Lower leg skin (tissue), 4 donors: ENCODE data around the gene TRPC4AP. TPM values are rescaled to one million over a fixed set of nuclear protein-coding genes. Genes with fewer than 3 reads are reported as not detected.

Experiments
- DNase-seq, 2 donors: peaks; one replicate each; pipeline ENCODE4 v3.0.0-alpha.2; 2019; ENCODE audit warnings: low spot score in 2 of 2
- H3K4me3 ChIP-seq: fragments of 200-600 bp; sonication (generic); 2 replicates; pipeline ENCODE4 v1.5.1; 2017; ENCODE audit warnings: mild to moderate bottlenecking, low read depth; ENCODE audit not compliant: poor library complexity, severe bottlenecking
- POLR2A ChIP-seq, 2 donors: fragments of 450-650 bp; IDR thresholded peaks; one replicate each; pipeline ENCODE4 v1.6.1; 2016 to 2017; ENCODE audit warnings: antibody characterized with exemption in 2 of 2, mild to moderate bottlenecking in 1 of 2, moderate library complexity in 1 of 2
- WGBS, 2 donors: methylation state at CpG; one replicate each; pipeline ENCODE4 v1.1.5; 2018; 5-methylcytosine and 5-hydroxymethylcytosine counted together
- intact Hi-C: fragments of 100-400 bp; cut with DNase I; formaldehyde crosslinking; loops from one replicate; pipeline ENCODE4 v1.15.0; 2023; ENCODE audit warnings: low total_unique reads
- total RNA-seq, 4 donors: library from RNA; depleted of rRNA; stranded (reverse); fragments of >200 nt; gene quantifications; one replicate each; pipeline ENCODE4 v1.1.0, GENCODE V29; 2016
- TF ChIP-seq, protein P1 (sequence below), 3 donors: fragments of 450-650 bp; IDR thresholded peaks; one replicate each; pipeline ENCODE4 v1.5.1; 2016; ENCODE audit warnings: antibody characterized with exemption in 3 of 3, mild to moderate bottlenecking in 3 of 3, moderate library complexity in 2 of 3

TRPC4AP gene
- total RNA-seq, 4 donors from 2014 or later = 40.3 to 64.5 (median 50.0) TPM

GRCh38 chr20:35013421-35014411 lies 78.9 kb downstream of the TRPC4AP start:
- TF ChIP-seq, protein P1, sequence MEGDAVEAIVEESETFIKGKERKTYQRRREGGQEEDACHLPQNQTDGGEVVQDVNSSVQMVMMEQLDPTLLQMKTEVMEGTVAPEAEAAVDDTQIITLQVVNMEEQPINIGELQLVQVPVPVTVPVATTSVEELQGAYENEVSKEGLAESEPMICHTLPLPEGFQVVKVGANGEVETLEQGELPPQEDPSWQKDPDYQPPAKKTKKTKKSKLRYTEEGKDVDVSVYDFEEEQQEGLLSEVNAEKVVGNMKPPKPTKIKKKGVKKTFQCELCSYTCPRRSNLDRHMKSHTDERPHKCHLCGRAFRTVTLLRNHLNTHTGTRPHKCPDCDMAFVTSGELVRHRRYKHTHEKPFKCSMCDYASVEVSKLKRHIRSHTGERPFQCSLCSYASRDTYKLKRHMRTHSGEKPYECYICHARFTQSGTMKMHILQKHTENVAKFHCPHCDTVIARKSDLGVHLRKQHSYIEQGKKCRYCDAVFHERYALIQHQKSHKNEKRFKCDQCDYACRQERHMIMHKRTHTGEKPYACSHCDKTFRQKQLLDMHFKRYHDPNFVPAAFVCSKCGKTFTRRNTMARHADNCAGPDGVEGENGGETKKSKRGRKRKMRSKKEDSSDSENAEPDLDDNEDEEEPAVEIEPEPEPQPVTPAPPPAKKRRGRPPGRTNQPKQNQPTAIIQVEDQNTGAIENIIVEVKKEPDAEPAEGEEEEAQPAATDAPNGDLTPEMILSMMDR (IDR thresholded peaks at IDR 0.05) = no peak
- no peak for TF ChIP-seq POLR2A (IDR thresholded peaks at IDR 0.05)
- WGBS, 2 donors = 87 to 90% methylated on average over 13 of the region's 13 CpGs
- peak in 1 of 2 donors; percentile 62 for DNase-seq
- H3K4me3 ChIP-seq = no peak overlapping the region
- intact Hi-C loops = no loop called here

DNA sequence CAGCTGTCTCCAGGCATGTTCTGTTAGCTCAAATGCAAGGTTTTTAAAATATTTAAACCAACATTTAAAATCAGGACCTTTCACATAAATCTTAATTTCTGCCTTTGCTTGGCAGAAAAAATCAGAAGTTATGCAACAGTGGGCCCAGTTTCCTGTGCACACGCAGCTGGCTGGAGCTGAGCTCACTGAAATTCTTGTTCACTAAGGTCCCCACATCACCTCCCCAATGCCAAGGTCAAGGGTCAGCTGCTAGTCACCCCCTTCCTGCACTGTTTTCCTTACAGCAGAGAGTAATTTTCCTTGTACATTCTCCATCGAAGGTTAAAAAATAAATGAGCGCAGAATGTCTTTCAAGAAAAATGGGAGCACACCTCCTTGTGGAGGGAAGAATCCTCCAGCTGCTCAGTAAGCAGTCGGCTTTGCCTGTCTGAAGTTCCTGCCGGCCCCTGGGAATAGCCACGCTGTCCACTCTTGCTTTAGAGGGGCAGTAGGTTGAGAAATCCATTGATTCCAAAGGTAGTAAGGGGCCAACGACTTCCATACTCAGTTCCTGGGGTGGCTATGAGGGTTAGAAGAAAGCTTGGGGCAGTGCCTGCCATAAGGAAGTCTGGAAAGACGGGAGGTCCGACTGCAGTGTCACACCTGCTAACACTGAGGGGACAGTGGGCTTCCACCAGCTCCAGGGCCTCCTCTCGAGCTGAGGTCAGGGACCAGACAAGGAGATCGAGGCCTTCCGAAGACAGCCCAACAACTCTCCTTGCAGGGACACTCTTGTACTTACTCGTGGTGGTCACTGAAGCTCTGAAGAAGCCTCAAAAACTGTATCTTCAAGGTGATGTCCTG lies 80.2 kb downstream of the TRPC4AP start:
- no peak overlapping the region for H3K4me3 ChIP-seq
- intact Hi-C loops = no loop called here
- DNase-seq = peak in 1 of 2 donors; percentile 48
- WGBS, 2 donors = 86 to 88% methylated on average over 13 of the region's 13 CpGs
- no peak for TF ChIP-seq POLR2A (IDR thresholded peaks at IDR 0.05)
- TF ChIP-seq, protein P1 (IDR thresholded peaks at IDR 0.05) = no peak

GRCh38 chr20:35011589-35012226 lies 80.9 kb downstream of the TRPC4AP start:
- DNase-seq = peak in 1 of 2 donors; percentile 48
- intact Hi-C loops = no loop called here
- WGBS, 2 donors = 74 to 87% methylated on average over 5 of the region's 5 CpGs
- TF ChIP-seq, protein P1 (IDR thresholded peaks at IDR 0.05) = no peak
- TF ChIP-seq POLR2A (IDR thresholded peaks at IDR 0.05) = no peak
- no peak overlapping the region for H3K4me3 ChIP-seq

GRCh38 chr20:35010405-35011192 lies 82.0 kb downstream of the TRPC4AP start:
- peak in 1 of 2 donors; percentile 79 for DNase-seq
- TF ChIP-seq, protein P1 (IDR thresholded peaks at IDR 0.05) = no peak
- TF ChIP-seq POLR2A (IDR thresholded peaks at IDR 0.05) = no peak
- intact Hi-C loops = no loop called here
- H3K4me3 ChIP-seq = no peak overlapping the region
- 87 to 92% methylated on average over 19 of the region's 19 CpGs for WGBS, 2 donors
